ENCODE measurements around the gene MCC.

Gene MCC

GRCh38 chr5:113067635-113068344 is 420.5 kb downstream of the MCC start:
- DNase-seq = no peak

- DNase-seq = no peak
These were observed 422.6 kb downstream of the MCC start for GRCh38 chr5:113065626-113066025.

- DNase-seq = no peak
These were observed 423.4 kb downstream of the MCC start for GRCh38 chr5:113064806-113065205.

- no peak for DNase-seq
These were observed 424.3 kb downstream of the MCC start for GRCh38 chr5:113063927-113064326.

- no peak for DNase-seq
These were observed 425.3 kb downstream of the MCC start for GRCh38 chr5:113062869-113063508.

GRCh38 chr5:113061846-113062780 is 426.1 kb downstream of the MCC start:
- DNase-seq = no peak

GRCh38 chr5:113060408-113061025 is 427.7 kb downstream of the MCC start:
- DNase-seq = no peak

- DNase-seq = no peak
These were observed 428.8 kb downstream of the MCC start for GRCh38 chr5:113059232-113060040.

- no peak for DNase-seq
These were observed 429.5 kb downstream of the MCC start for GRCh38 chr5:113058706-113059226.

- DNase-seq = no peak
These were observed 430.0 kb downstream of the MCC start for GRCh38 chr5:113058269-113058668.

GRCh38 chr5:113057557-113057984 is 430.7 kb downstream of the MCC start:
- DNase-seq = no peak

- DNase-seq = no peak
These were observed 431.3 kb downstream of the MCC start for GRCh38 chr5:113056988-113057387.

GRCh38 chr5:113054899-113055298 is 433.4 kb downstream of the MCC start:
- no peak for DNase-seq

- no peak for DNase-seq
These were observed 434.7 kb downstream of the MCC start for GRCh38 chr5:113053511-113053995.

GRCh38 chr5:113052041-113052795 is 436.0 kb downstream of the MCC start:
- no peak for DNase-seq

GRCh38 chr5:113050721-113051382 is 437.4 kb downstream of the MCC start:
- peak; percentile 36 to 53 for DNase-seq

- DNase-seq = no peak
These were observed 439.3 kb downstream of the MCC start for GRCh38 chr5:113048931-113049330.

- no peak for DNase-seq
These were observed 440.3 kb downstream of the MCC start for GRCh38 chr5:113047733-113048652.

- no peak for DNase-seq
These were observed 441.0 kb downstream of the MCC start for GRCh38 chr5:113047234-113047633.

Measured in activated CD4-positive, alpha-beta T cell treated with anti-CD3 and anti-CD28 coated beads, Interleukin-2, amount 50 U/mL, for 48 hours (primary cell).